T-cell (primary cell): ENCODE data around the gene TAPBPL. TPM values are rescaled to one million over a fixed set of nuclear protein-coding genes. Genes with fewer than 3 reads are reported as not detected.
A peak's percentile ranks its signal among the peaks of the same experiment; 100 is the strongest.

Experiments used
- ATAC-seq, 4 experiments: fragments of 200-7000 bp in 3 of 4; fragments of 150-1000 bp in 1 of 4; cut with Tn5 transposase; replicated peaks in 1 of 4; 1 replicate in 3 of 4; 2 replicates in 1 of 4; pipeline ENCODE4 v1.10.0; 2021; ENCODE audit warnings: moderate library complexity in 3 of 4, mild to moderate bottlenecking in 2 of 4, moderate number of reproducible peaks in 1 of 4
- CTCF ChIA-PET, 2 donors: fragments of 300-600 bp; sonication (Branson Sonifier 250); formaldehyde crosslinking; loops; one replicate each; lab custom pipeline; 2022; ENCODE audit warnings: antibody characterized with exemption in 2 of 2; lab: Charles Lee
- POLR2A ChIA-PET, 2 donors: fragments of 300-600 bp; sonication (Branson Sonifier 250); formaldehyde crosslinking; loops; one replicate each; lab custom pipeline; 2022; ENCODE audit warnings: antibody characterized with exemption in 2 of 2; lab: Charles Lee
- DNase-seq, 35 experiments: peaks; one replicate each; pipeline versions ENCODE4 v3.0.0 to v3.0.0-alpha.2; 2013 to 2023
- H3K27ac ChIP-seq: one replicate; pipeline ENCODE4 v1.5.1; 2013; ENCODE audit warnings: low read length
- H3K27me3 ChIP-seq, 2 experiments: replicated peaks in 1 of 2; 1 replicate in 1 of 2; 2 replicates in 1 of 2; pipeline versions ENCODE4 v1.6.1 to v1.7.0; 2013; ENCODE audit warnings: low read length in 1 of 2, mixed read lengths in 1 of 2; ENCODE audit not compliant: control insufficient read depth in 2 of 2, insufficient read depth in 2 of 2; ENCODE audit errors: extremely low read depth in 1 of 2
- H3K36me3 ChIP-seq, 2 donors: 1 replicate in 1 of 2; 2 replicates in 1 of 2; pipeline versions ENCODE4 v1.6.1 to v1.7.0; 2013; ENCODE audit warnings: low read length in 1 of 2; ENCODE audit not compliant: control insufficient read depth in 2 of 2, insufficient read depth in 1 of 2; ENCODE audit errors: extremely low read depth in 1 of 2
- H3K4me1 ChIP-seq, 2 experiments: 1 replicate in 1 of 2; 2 replicates in 1 of 2; pipeline versions ENCODE4 v1.6.1 to v1.7.0; 2013; ENCODE audit warnings: low read length in 2 of 2, mixed read lengths in 1 of 2; ENCODE audit not compliant: insufficient read depth in 2 of 2, control insufficient read depth in 1 of 2; ENCODE audit errors: extremely low read depth in 1 of 2
- H3K4me3 ChIP-seq, 2 donors: 1 replicate in 1 of 2; 2 replicates in 1 of 2; pipeline versions ENCODE4 v1.5.1 to v1.7.0; 2013; ENCODE audit warnings: mild to moderate bottlenecking in 2 of 2, low read length in 1 of 2, moderate library complexity in 1 of 2; ENCODE audit not compliant: control insufficient read depth in 1 of 2; ENCODE audit errors: extremely low read depth in 1 of 2
- H3K9me3 ChIP-seq: 2 replicates; pipeline ENCODE4 v1.7.0; 2013
- H3K27ac Mint-ChIP-seq, 2 donors: one replicate each; pipeline ENCODE4 v1.8.0; 2020 to 2021; ENCODE audit warnings: mild to moderate bottlenecking in 2 of 2, mixed read lengths in 2 of 2
- H3K27me3 Mint-ChIP-seq, 2 donors: one replicate each; pipeline ENCODE4 v1.8.0; 2021 to 2022; ENCODE audit warnings: mixed read lengths in 2 of 2
- H3K36me3 Mint-ChIP-seq: one replicate; pipeline ENCODE4 v1.8.0; 2021; ENCODE audit warnings: mixed read lengths
- H3K4me1 Mint-ChIP-seq, 3 donors: one replicate each; pipeline ENCODE4 v1.8.0; 2020 to 2022; ENCODE audit warnings: mixed read lengths in 3 of 3, mild to moderate bottlenecking in 1 of 3
- H3K4me3 Mint-ChIP-seq, 3 donors: one replicate each; pipeline ENCODE4 v1.8.0; 2020 to 2022; ENCODE audit warnings: mild to moderate bottlenecking in 3 of 3, mixed read lengths in 3 of 3, moderate library complexity in 3 of 3
- H3K9me3 Mint-ChIP-seq, 3 donors: one replicate each; pipeline ENCODE4 v1.8.0; 2020 to 2022; ENCODE audit warnings: mixed read lengths in 3 of 3
- WGBS: methylation state at CpG from one replicate; pipeline ENCODE4 v1.1.5; 2013; ENCODE audit warnings: missing lambda C conversion rate; ENCODE audit not compliant: insufficient coverage; 5-methylcytosine and 5-hydroxymethylcytosine counted together
- total RNA-seq, 35 experiments: library from RNA in 6 of 35; stranded (reverse) in 6 of 35; fragments of 120-200 nt in 1 of 35; gene quantifications; one replicate each; pipeline versions ENCODE4 v1.2.1 to v1.2.4 and lab custom pipeline; 2013 to 2026

TAPBPL gene
- total RNA-seq, 5 donors from 2014 or later (not counting 1 experiment from before 2014, with no cell fraction given): 22.6 to 77.0 (median 60.3) TPM

DNA sequence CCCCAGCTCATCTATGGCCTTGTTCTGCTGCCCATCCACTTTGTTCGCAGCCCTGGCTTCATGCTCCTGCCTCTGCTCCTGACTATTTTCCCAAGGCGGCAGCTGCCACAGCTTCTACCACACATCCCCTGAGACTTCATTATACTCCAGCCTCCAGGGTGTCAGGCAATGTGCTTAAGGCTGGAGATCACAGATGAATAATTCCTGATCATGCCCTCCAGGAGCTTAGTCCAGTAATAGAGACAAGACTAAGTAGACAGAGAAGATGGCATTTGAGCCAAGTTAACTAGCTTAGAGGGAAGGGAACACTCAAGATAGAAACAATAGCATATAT lies 7.1 kb downstream of the TAPBPL start:
- Mint-ChIP-seq H3K9me3 (no peaks in the 10 kb centered on the region), H3K4me3 (peak overlapping the region in 1 of 3 donors; percentile 26), H3K4me1 (peaks cover 74 to 85% (median 85%) of the 10 kb centered on the region in 3 donors), H3K27me3 (no peaks in the 10 kb centered on the region), H3K36me3 (peaks cover 61% of the 10 kb centered on the region), H3K27ac (peak overlapping the region; percentile 79 to 90)
- Histone ChIP-seq H3K36me3 (peaks cover 20 to 86% of the 10 kb centered on the region in 2 donors), H3K4me1 (peaks cover 38 to 76% of the 10 kb centered on the region in 2 experiments), H3K9me3 (no peaks in the 10 kb centered on the region), H3K27me3 (no peaks in the 10 kb centered on the region), H3K27ac (peak overlapping the region; percentile 92), H3K4me3 (no peak overlapping the region)
- no peak for DNase-seq
- 86% methylated on average over 1 of the region's 2 CpGs for WGBS
- POLR2A ChIA-PET: interaction anchor here (0.5 to 1.6 kb wide), 4 partner anchors 12 to 73 kb away, joined by 3 to 13 read pairs (median 4); partner anchors contain the start of gene VAMP1 (in 1 of the 2)
- CTCF ChIA-PET: interaction anchor here in 1 of 2 donors (0.5 to 1.2 kb wide), 3 partner anchors 23 to 1602 kb away, joined by 3 to 5 read pairs (median 5); no protein-coding TSS in a partner anchor
- ATAC-seq: no peak

DNA sequence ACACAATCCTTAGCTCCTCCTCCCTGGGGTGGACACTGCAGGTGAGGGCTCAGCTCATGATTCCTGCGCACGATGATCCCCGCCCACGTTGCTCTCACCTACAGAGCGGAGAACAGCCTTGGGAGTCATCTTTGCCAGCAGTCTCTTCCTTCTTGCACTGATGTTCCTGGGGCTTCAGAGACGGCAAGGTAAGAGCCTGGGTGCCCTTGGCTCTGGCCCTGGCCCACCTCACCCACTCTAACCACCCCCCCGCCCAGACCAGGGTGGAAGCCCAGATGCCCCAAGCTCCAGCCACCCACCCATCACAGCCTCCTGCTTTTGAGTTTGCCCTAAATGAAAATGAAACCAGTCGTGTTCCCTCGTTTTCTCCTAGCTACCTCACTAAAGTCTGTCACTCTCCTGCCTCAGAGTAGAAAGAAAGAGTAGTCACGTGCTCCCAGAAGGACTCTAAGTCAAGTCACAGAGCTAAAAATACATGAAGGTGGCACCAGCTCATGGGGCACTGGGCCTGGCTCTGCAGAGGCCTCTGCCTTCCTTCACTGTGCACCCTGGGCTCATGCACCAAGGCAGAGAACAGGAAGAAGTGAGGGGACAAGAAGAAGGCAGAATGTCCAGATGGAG lies 9.0 kb downstream of the TAPBPL start:
- POLR2A ChIA-PET: interaction anchor here (1.0 to 2.7 kb wide), 4 partner anchors 8 to 11 kb away, joined by 3 to 18 read pairs (median 8); partner anchors contain the start of genes VAMP1 (in 2 of the 2) and TAPBPL (in 1 of the 2)
- Mint-ChIP-seq H3K4me3 (peak overlapping the region; percentile 69 to 81 (median 69)), H3K36me3 (peaks cover 65% of the 10 kb centered on the region), H3K9me3 (no peaks in the 10 kb centered on the region), H3K4me1 (peaks cover 82 to 87% (median 86%) of the 10 kb centered on the region in 3 donors), H3K27me3 (no peaks in the 10 kb centered on the region), H3K27ac (peak overlapping the region; percentile 98)
- Histone ChIP-seq H3K4me3 (peak overlapping the region; percentile 30 to 39), H3K9me3 (no peaks in the 10 kb centered on the region), H3K4me1 (peaks cover 55 to 85% of the 10 kb centered on the region in 2 experiments), H3K27ac (peak overlapping the region; percentile 92), H3K27me3 (no peaks in the 10 kb centered on the region), H3K36me3 (peaks cover 23 to 86% of the 10 kb centered on the region in 2 donors)
- ATAC-seq (peak in 3 of 4 experiments; percentile 4 to 19 (median 7)), DNase-seq (peak in 1 of 35 experiments; percentile 71)
- 9% methylated on average over 9 of the region's 10 CpGs for WGBS
- CTCF ChIA-PET: interaction anchor here (0.5 to 4.2 kb wide), 15 partner anchors 9 to 203 kb away, joined by 3 to 25 read pairs (median 5); partner anchors contain the start of genes GAPDH (in 1 of the 2), MRPL51 (in 1 of the 2), TAPBPL (in 1 of the 2) and VAMP1 (in 1 of the 2)

DNA sequence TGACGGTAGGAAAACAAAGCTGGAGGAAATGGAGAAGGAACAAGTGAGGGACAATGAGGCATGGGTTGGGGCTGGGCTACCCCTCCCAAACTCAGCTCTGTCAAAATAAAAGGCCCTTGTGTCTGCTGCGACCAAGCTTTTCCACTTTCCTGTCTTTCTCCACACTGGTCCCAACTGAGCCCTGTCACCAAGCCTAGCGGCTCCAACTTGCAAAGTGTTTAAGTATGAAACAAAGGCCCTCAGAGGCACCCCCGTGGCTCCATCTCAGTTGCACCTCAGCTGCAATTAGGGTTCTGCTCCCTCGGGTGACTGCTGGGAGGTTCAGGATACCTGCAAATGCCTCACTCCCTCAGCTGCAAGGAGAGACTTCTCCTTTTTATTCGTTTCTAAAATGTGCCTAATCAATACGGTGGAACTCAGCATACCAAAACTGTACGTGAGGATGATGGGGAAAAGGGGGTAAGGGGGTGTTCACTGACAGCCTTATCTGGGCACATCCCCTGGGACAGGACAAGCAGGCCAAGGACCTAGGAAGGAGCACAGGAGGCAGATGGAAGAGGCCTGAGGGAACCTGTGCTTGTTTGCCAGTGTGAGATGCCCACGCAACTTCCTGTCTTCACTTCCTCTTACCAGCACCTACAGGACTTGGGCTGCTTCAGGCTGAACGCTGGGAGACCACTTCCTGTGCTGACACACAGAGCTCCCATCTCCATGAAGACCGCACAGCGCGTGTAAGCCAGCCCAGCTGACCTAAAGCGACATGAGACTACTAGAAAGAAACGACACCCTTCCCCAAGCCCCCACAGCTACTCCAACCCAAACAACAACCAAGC lies 9.8 kb downstream of the TAPBPL start:
- ChIA-PET CTCF (interaction anchor here (0.5 to 4.2 kb wide), 19 partner anchors 9 to 127 kb away, joined by 3 to 25 read pairs (median 6); partner anchors contain the start of genes CD27 (in 1 of the 2), GAPDH (in 1 of the 2), TAPBPL (in 1 of the 2) and VAMP1 (in 1 of the 2)), POLR2A (interaction anchor here (0.6 to 2.7 kb wide), 8 partner anchors 9 to 334 kb away, joined by 3 to 18 read pairs (median 6); partner anchors contain the start of genes VAMP1 (in 2 of the 2), GAPDH (in 1 of the 2) and TAPBPL (in 1 of the 2))
- Histone ChIP-seq H3K9me3 (no peaks in the 10 kb centered on the region), H3K27me3 (no peaks in the 10 kb centered on the region), H3K4me3 (peak overlapping the region; percentile 29 to 30), H3K27ac (peak overlapping the region; percentile 92), H3K36me3 (peaks cover 25 to 88% of the 10 kb centered on the region in 2 donors), H3K4me1 (peaks cover 60 to 91% of the 10 kb centered on the region in 2 experiments)
- Mint-ChIP-seq H3K4me3 (peak overlapping the region; percentile 69 to 81 (median 69)), H3K9me3 (no peaks in the 10 kb centered on the region), H3K27ac (peak overlapping the region; percentile 98), H3K36me3 (peaks cover 69% of the 10 kb centered on the region), H3K27me3 (no peaks in the 10 kb centered on the region), H3K4me1 (peaks cover 84 to 91% (median 90%) of the 10 kb centered on the region in 3 donors)
- ATAC-seq (peak; percentile 87 to 89 (median 88)), DNase-seq (peak; percentile 61 to 93 (median 85))
- WGBS: 9% methylated on average over 9 of the region's 15 CpGs

DNA sequence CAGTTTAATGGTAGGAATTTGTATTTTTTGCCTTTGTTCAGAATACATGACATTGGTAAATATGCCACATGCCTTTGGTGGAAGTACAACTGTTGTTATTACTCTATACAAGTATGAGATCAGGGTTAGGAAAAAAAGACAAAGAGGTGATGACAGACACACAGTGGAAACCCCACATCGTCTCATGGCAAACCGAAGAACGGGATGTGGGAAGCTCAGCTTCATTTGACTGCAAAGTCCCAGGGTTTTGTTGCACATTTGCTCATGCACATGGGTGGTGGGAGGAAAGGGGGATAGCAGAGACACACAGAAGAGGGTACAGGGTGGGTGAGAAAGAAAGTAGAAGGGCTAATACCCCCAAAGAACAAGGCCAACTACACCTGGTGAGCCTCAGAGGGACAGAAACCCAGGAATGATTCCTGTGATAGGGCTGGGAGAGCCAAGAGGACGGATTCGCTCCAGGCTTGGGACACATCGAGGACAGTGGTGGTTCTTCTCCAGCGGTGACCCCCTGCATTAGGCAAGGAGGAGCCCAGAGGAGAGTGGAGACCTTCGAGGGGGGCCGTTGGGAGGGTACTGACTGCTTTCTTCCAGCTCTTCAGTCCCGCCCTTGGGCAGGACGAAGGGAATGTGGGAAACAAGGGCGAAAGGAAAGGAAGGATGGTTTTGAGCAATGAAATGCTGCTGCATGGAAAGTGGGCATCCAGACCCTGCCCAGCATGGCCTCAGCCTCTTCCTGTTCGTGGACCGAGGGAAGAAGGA lies 10.6 kb downstream of the TAPBPL start:
- no peaks in the 10 kb centered on the region for H3K27me3 Mint-ChIP-seq
- peak overlapping the region; percentile 26 to 30 for H3K4me3 ChIP-seq

GRCh38 chr12:6463216-6463615 lies 11.4 kb downstream of the TAPBPL start:
- peaks cover 59 to 88% of the 10 kb centered on the region in 2 experiments for H3K4me1 ChIP-seq
- peak overlapping the region; percentile 22 to 40 for H3K4me3 ChIP-seq
- POLR2A ChIA-PET: interaction anchor here (0.6 to 1.2 kb wide), 5 partner anchors 10 to 1710 kb away, joined by 3 to 6 read pairs (median 3); partner anchors contain the start of gene TAPBPL (in 1 of the 2)
- CTCF ChIA-PET: interaction anchor here (0.6 to 4.2 kb wide), 10 partner anchors 8 to 128 kb away, joined by 3 to 25 read pairs (median 5); partner anchors contain the start of gene VAMP1 (in 1 of the 2)
- Mint-ChIP-seq H3K9me3 (no peaks in the 10 kb centered on the region), H3K27ac (peak overlapping the region; percentile 98), H3K4me3 (peak overlapping the region; percentile 69 to 81 (median 69)), H3K27me3 (no peaks in the 10 kb centered on the region), H3K4me1 (peaks cover 92 to 96% (median 96%) of the 10 kb centered on the region in 3 donors), H3K36me3 (peaks cover 69% of the 10 kb centered on the region)
- H3K9me3 ChIP-seq: no peaks in the 10 kb centered on the region
- DNase-seq (peak in 10 of 35 experiments; percentile 18 to 57 (median 40)), ATAC-seq (peak; percentile 19 to 43 (median 41))
- WGBS: no CpG with 5 or more reads among the region's 7 CpGs
- H3K27ac ChIP-seq: peak overlapping the region; percentile 92
- no peaks in the 10 kb centered on the region for H3K27me3 ChIP-seq
- peaks cover 17 to 77% of the 10 kb centered on the region in 2 donors for H3K36me3 ChIP-seq

More for the DNA sequence above, 10.6 kb downstream of the TAPBPL start:
- Histone ChIP-seq H3K4me1 (peaks cover 58 to 86% of the 10 kb centered on the region in 2 experiments), H3K36me3 (peaks cover 22 to 83% of the 10 kb centered on the region in 2 donors), H3K27ac (peak overlapping the region; percentile 92), H3K9me3 (no peaks in the 10 kb centered on the region), H3K27me3 (no peaks in the 10 kb centered on the region)
- 67% methylated on average over 11 of the region's 14 CpGs for WGBS
- Mint-ChIP-seq H3K36me3 (peaks cover 70% of the 10 kb centered on the region), H3K4me1 (peaks cover 86 to 92% (median 91%) of the 10 kb centered on the region in 3 donors), H3K4me3 (peak overlapping the region; percentile 69 to 81 (median 69)), H3K27ac (peak overlapping the region; percentile 98), H3K9me3 (no peaks in the 10 kb centered on the region)
- DNase-seq: peak in 10 of 35 experiments; percentile 23 to 74 (median 29)
- POLR2A ChIA-PET: interaction anchor here in 1 of 2 donors (0.6 to 2.7 kb wide), 5 partner anchors 8 to 333 kb away, joined by 3 to 18 read pairs (median 11); partner anchors contain the start of genes GAPDH, TAPBPL and VAMP1
- CTCF ChIA-PET: interaction anchor here (0.5 to 4.2 kb wide), 16 partner anchors 8 to 128 kb away, joined by 3 to 25 read pairs (median 7); partner anchors contain the start of genes VAMP1 (in 2 of the 2), CD27 (in 1 of the 2) and TAPBPL (in 1 of the 2)
- peak in 2 of 4 experiments; percentile 17 to 59 for ATAC-seq
